ENCODE measurements around the gene COA3.

Gene COA3

GRCh38 chr17:42817866-42818265, 19.4 kb upstream of the COA3 start:
- no peak for DNase-seq

GRCh38 chr17:42814633-42815399, 16.3 kb upstream of the COA3 start:
- DNase-seq: no peak

- no peak for DNase-seq
These were observed 10.7 kb upstream of the COA3 start for GRCh38 chr17:42809250-42809649.

- no peak for DNase-seq
These were observed 7.7 kb upstream of the COA3 start for GRCh38 chr17:42806249-42806648.

GRCh38 chr17:42804918-42805367, 6.4 kb upstream of the COA3 start:
- DNase-seq: no peak

GRCh38 chr17:42803074-42803883, 4.8 kb upstream of the COA3 start:
- no peak for DNase-seq

GRCh38 chr17:42798011-42798382, 507 bp downstream of the COA3 start:
- DNase-seq: no peak

GRCh38 chr17:42797067-42798007, 1.2 kb downstream of the COA3 start:
- no peak for DNase-seq

- no peak for DNase-seq
These were observed 2.3 kb downstream of the COA3 start for GRCh38 chr17:42796066-42796758.

- DNase-seq: no peak
These were observed 3.0 kb downstream of the COA3 start for GRCh38 chr17:42795465-42795864.

- DNase-seq: no peak
These were observed 3.4 kb downstream of the COA3 start for GRCh38 chr17:42795061-42795460.

- DNase-seq: no peak
These were observed 6.0 kb downstream of the COA3 start for GRCh38 chr17:42792545-42792944.

- no peak for DNase-seq
These were observed 6.6 kb downstream of the COA3 start for GRCh38 chr17:42791948-42792347.

- DNase-seq: no peak
These were observed 11.2 kb downstream of the COA3 start for GRCh38 chr17:42787266-42787665.

GRCh38 chr17:42784811-42785592, 13.5 kb downstream of the COA3 start:
- DNase-seq: no peak

- no peak for DNase-seq
These were observed 14.1 kb downstream of the COA3 start for GRCh38 chr17:42784409-42784808.

GRCh38 chr17:42783791-42784138, 14.7 kb downstream of the COA3 start:
- no peak for DNase-seq

- DNase-seq: peak; percentile 29
These were observed 15.3 kb downstream of the COA3 start for GRCh38 chr17:42783062-42783790.

- no peak for DNase-seq
These were observed 16.1 kb downstream of the COA3 start for GRCh38 chr17:42782166-42783061.

GRCh38 chr17:42781639-42782165, 16.8 kb downstream of the COA3 start:
- DNase-seq: no peak

Measured in amniotic stem cell (primary cell).